ENCODE results near the gene FBXW8. TPM values are rescaled to one million over a fixed set of nuclear protein-coding genes. Genes with fewer than 3 reads are reported as not detected.

The FBXW8 gene
- total and polyA plus RNA-seq, 5 donors = 3.3 to 10.2 (median 7.5) TPM

GRCh38 chr12:116906285-116906684, 4.5 kb upstream of the FBXW8 start:
- DNase-seq (no peak), ATAC-seq (no peak)
- intact Hi-C loops (cut with DNase I) = no loop called here
- H3K4me1 ChIP-seq (ENCODE audit: control insufficient read depth, insufficient read depth, low read length) = no peaks in the 10 kb centered on the region
- no peak overlapping the region for H3K4me3 ChIP-seq (ENCODE audit: low read length)
- WGBS = 84% methylated on average over 4 of the region's 4 CpGs
- no peaks in the 10 kb centered on the region for H3K9me3 ChIP-seq (ENCODE audit: control insufficient read depth, low read length)
- no peaks in the 10 kb centered on the region for H3K27me3 ChIP-seq (ENCODE audit: control insufficient read depth, insufficient read depth)
- H3K27ac ChIP-seq (ENCODE audit: low read length) = no peak overlapping the region

GRCh38 chr12:116910280-116910644, 488 bp upstream of the FBXW8 start:
- ATAC-seq (no peak), DNase-seq (no peak)
- WGBS = 70% methylated on average over 4 of the region's 4 CpGs
- Histone ChIP-seq H3K4me3 (ENCODE audit: low read length) (peak overlapping the region; percentile 99), H3K9me3 (ENCODE audit: control insufficient read depth, low read length) (no peaks in the 10 kb centered on the region), H3K27ac (ENCODE audit: low read length) (no peak overlapping the region), H3K27me3 (ENCODE audit: control insufficient read depth, insufficient read depth) (no peaks in the 10 kb centered on the region), H3K4me1 (ENCODE audit: control insufficient read depth, insufficient read depth, low read length) (no peaks in the 10 kb centered on the region)
- intact Hi-C loops (cut with DNase I) = no loop called here

DNA sequence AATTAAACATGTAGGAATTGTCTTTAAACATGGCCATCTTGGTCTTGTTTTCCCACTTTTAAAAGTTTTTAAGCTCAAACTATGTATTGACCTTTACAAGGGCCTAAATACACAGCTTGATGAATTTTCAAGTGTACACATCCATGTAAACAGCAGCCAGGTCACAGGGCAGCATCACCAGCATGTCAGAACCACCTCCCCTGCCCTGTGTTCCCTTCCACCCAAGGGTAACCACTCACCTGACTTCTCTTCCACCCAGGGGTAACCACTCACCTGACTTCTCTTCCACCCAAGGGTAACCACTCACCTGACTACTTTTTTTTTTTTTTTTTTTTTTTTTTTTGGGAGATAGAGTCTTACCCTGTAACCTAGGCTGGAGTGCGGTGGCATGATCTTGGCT, 4.6 kb downstream of the FBXW8 start:
- intact Hi-C loops (cut with DNase I) = no loop called here
- WGBS = 100% methylated on average over 1 of the region's 1 CpG
- no peaks in the 10 kb centered on the region for H3K9me3 ChIP-seq (ENCODE audit: control insufficient read depth, low read length)
- DNase-seq (no peak), ATAC-seq (no peak)
- H3K27me3 ChIP-seq (ENCODE audit: control insufficient read depth, insufficient read depth) = no peaks in the 10 kb centered on the region
- no peak overlapping the region for H3K27ac ChIP-seq (ENCODE audit: low read length)
- H3K4me1 ChIP-seq (ENCODE audit: control insufficient read depth, insufficient read depth, low read length) = peaks cover 5% of the 10 kb centered on the region
- no peak overlapping the region for H3K4me3 ChIP-seq (ENCODE audit: low read length)

GRCh38 chr12:116916122-116916521, 5.4 kb downstream of the FBXW8 start:
- Histone ChIP-seq H3K4me1 (ENCODE audit: control insufficient read depth, insufficient read depth, low read length) (peaks cover 5% of the 10 kb centered on the region), H3K4me3 (ENCODE audit: low read length) (no peak overlapping the region), H3K9me3 (ENCODE audit: control insufficient read depth, low read length) (no peaks in the 10 kb centered on the region), H3K27me3 (ENCODE audit: control insufficient read depth, insufficient read depth) (no peaks in the 10 kb centered on the region), H3K27ac (ENCODE audit: low read length) (no peak overlapping the region)
- intact Hi-C loops (cut with DNase I) = no loop called here
- ATAC-seq (no peak), DNase-seq (no peak)

GRCh38 chr12:116916714-116917114, 6.0 kb downstream of the FBXW8 start:
- intact Hi-C loops (cut with DNase I) = no loop called here
- peak in 1 of 2 donors; percentile 31 for ATAC-seq

DNA sequence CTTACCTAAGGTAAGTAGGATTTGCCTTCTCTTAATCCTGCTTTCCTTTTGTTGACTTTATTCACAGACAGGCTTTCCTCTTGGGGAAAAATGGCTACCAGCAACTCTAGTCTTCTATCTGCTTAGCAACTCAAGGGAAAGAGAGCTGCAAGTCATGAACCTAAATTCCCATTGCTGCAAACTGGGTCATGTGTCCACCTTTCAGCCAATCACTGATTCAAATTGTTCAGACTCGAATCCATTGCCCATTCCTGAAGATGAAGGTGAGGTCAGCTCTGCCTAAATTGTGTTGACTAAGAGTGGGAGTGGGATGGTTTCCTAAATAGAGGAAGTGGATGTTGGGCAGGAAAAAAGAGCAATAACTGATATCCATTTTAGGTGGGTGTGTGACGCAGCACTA, 7.7 kb downstream of the FBXW8 start:
- WGBS = 91% methylated on average over 2 of the region's 2 CpGs
- peaks cover 5% of the 10 kb centered on the region for H3K4me1 ChIP-seq (ENCODE audit: control insufficient read depth, insufficient read depth, low read length)
- intact Hi-C loops (cut with DNase I) = no loop called here

More at GRCh38 chr12:116916714-116917114, 6.0 kb downstream of the FBXW8 start:
- Histone ChIP-seq H3K27me3 (ENCODE audit: control insufficient read depth, insufficient read depth) (no peaks in the 10 kb centered on the region), H3K9me3 (ENCODE audit: control insufficient read depth, low read length) (no peaks in the 10 kb centered on the region), H3K27ac (ENCODE audit: low read length) (no peak overlapping the region), H3K4me3 (ENCODE audit: low read length) (no peak overlapping the region), H3K4me1 (ENCODE audit: control insufficient read depth, insufficient read depth, low read length) (peaks cover 5% of the 10 kb centered on the region)
- no peak for DNase-seq
- 83% methylated on average over 5 of the region's 5 CpGs for WGBS

GRCh38 chr12:116919247-116919661, 8.5 kb downstream of the FBXW8 start:
- WGBS = 30% methylated on average over 4 of the region's 4 CpGs
- DNase-seq = no peak
- Histone ChIP-seq H3K9me3 (ENCODE audit: control insufficient read depth, low read length) (no peaks in the 10 kb centered on the region), H3K4me3 (ENCODE audit: low read length) (no peak overlapping the region), H3K4me1 (ENCODE audit: control insufficient read depth, insufficient read depth, low read length) (peaks cover 5% of the 10 kb centered on the region), H3K27me3 (ENCODE audit: control insufficient read depth, insufficient read depth) (no peaks in the 10 kb centered on the region), H3K27ac (ENCODE audit: low read length) (no peak overlapping the region)
- peak in 1 of 2 donors; percentile 32 for ATAC-seq
- intact Hi-C loops (cut with DNase I) = no loop called here

More for the DNA sequence above, 7.7 kb downstream of the FBXW8 start:
- ATAC-seq (no peak), DNase-seq (no peak)
- H3K4me3 ChIP-seq (ENCODE audit: low read length) = no peak overlapping the region
- H3K27me3 ChIP-seq (ENCODE audit: control insufficient read depth, insufficient read depth) = no peaks in the 10 kb centered on the region
- no peaks in the 10 kb centered on the region for H3K9me3 ChIP-seq (ENCODE audit: control insufficient read depth, low read length)
- no peak overlapping the region for H3K27ac ChIP-seq (ENCODE audit: low read length)

- Histone ChIP-seq H3K4me3 (ENCODE audit: low read length) (no peak overlapping the region), H3K4me1 (ENCODE audit: control insufficient read depth, insufficient read depth, low read length) (peaks cover 5% of the 10 kb centered on the region), H3K27ac (ENCODE audit: low read length) (no peak overlapping the region), H3K9me3 (ENCODE audit: control insufficient read depth, low read length) (no peaks in the 10 kb centered on the region), H3K27me3 (ENCODE audit: control insufficient read depth, insufficient read depth) (no peaks in the 10 kb centered on the region)
- DNase-seq (no peak), ATAC-seq (no peak)
- intact Hi-C loops (cut with DNase I) = no loop called here
- WGBS = 79% methylated on average over 6 of the region's 6 CpGs
These were observed 9.1 kb downstream of the FBXW8 start for GRCh38 chr12:116919706-116920485.

DNA sequence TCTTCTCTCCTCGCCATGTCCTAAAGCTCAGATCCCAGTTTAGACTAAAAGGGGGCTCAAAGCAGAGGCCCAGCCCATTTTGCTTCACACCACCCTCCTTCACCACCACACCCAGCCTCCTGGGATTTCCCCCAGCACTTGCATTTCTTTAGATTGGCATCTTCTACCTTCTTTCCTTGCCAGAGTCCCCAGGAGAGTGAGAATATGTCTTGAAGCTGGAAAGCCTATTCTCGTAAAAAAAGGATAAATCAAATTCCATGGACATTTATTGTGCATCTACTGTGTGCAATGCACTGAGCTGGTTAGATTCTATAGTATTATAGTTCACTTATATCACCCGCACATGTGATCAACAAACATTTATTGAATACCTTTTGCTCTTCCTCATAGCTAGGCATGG, 10.2 kb downstream of the FBXW8 start:
- ATAC-seq (no peak), DNase-seq (no peak)
- intact Hi-C loops (cut with DNase I) = no loop called here
- WGBS = 89% methylated on average over 3 of the region's 3 CpGs
- no peaks in the 10 kb centered on the region for H3K27me3 ChIP-seq (ENCODE audit: control insufficient read depth, insufficient read depth)
- peaks cover 7% of the 10 kb centered on the region for H3K4me1 ChIP-seq (ENCODE audit: control insufficient read depth, insufficient read depth, low read length)
- no peak overlapping the region for H3K4me3 ChIP-seq (ENCODE audit: low read length)
- H3K27ac ChIP-seq (ENCODE audit: low read length) = no peak overlapping the region
- no peaks in the 10 kb centered on the region for H3K9me3 ChIP-seq (ENCODE audit: control insufficient read depth, low read length)

DNA sequence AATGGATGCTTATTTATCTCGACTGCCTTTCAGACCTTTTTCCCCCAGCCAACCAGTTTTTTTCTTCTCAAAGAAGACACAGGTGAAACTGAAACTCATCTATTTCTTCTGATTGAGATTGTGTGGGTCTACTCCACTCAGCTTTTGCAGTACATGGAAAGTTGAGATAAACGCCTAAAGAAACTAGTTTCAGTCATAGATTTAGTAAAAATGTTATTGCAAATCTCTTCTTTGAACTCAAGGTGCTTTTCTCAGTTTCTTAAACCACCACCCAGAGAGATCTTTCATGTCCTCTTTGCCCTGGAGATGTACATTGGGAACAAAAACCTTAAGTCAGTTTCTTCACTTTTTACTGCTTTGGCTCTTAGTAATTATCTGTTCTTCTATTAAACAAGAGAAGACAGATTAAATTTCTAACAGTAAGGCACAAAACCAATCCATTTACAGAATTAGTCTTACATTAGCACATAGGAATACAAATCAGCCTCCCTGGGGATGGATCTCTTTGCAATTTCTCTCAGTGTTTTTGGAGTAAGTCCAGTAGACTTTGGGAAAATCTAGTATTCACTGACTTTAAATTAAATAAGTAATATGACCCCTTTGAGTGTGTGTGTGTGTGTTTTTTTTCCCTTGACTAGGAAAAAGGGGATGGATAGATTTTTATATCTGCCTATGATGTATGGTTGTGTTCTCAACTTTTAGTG, 11.6 kb downstream of the FBXW8 start:
- Histone ChIP-seq H3K27ac (ENCODE audit: low read length) (no peak overlapping the region), H3K9me3 (ENCODE audit: control insufficient read depth, low read length) (no peaks in the 10 kb centered on the region), H3K4me3 (ENCODE audit: low read length) (no peak overlapping the region), H3K4me1 (ENCODE audit: control insufficient read depth, insufficient read depth, low read length) (peaks cover 2% of the 10 kb centered on the region), H3K27me3 (ENCODE audit: control insufficient read depth, insufficient read depth) (no peaks in the 10 kb centered on the region)
- WGBS = 74% methylated on average over 2 of the region's 2 CpGs
- DNase-seq = no peak
- intact Hi-C loops (cut with DNase I) = no loop called here
- no peak for ATAC-seq

DNA sequence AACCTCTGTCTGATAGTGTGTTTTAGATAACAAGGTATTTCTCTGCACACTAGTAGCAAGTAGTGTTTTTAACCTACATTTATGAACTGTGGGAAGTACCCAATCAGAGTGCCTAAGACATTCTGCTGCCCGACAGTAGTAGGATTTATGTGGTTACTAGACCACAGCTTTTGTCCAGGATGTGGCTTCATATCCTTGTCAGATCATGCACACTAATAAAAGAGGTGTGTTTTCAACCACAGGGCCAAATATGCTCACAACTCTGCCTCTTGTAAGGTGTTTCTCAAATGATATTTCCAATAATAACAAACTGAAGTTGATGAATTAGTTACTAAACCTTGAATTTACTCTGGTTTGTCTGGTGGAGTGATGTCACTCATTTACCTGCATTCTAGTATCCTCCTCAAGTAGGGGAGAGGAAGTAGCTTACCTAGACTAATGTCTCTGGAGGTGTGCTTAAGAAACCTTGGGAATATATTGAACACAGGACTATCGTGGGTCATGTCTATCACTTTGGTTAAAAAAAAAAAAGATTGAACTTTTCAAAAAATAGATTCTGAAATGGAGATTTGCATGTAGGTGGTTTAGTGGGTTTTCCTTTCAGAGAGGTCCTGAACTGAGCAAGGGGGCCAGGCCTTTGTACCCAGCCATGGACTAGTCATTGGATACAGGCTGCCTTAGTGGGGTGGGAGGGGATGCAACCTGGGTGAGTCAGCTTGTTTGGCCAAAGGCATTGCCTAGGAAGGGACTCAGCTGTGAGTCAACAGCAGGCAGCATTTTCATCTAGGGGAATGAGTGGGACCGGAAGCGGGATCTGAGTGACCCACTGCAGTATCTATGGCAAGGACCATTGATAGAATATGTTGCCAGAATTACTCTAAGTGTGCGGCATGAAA, 14.1 kb downstream of the FBXW8 start:
- intact Hi-C loops (cut with DNase I) = no loop called here
- no peak overlapping the region for H3K4me3 ChIP-seq (ENCODE audit: low read length)
- H3K9me3 ChIP-seq (ENCODE audit: control insufficient read depth, low read length) = no peaks in the 10 kb centered on the region
- peak in 1 of 3 donors; percentile 20 for DNase-seq
- 73% methylated on average over 5 of the region's 5 CpGs for WGBS
- H3K4me1 ChIP-seq (ENCODE audit: control insufficient read depth, insufficient read depth, low read length) = peaks cover 2% of the 10 kb centered on the region
- H3K27me3 ChIP-seq (ENCODE audit: control insufficient read depth, insufficient read depth) = no peaks in the 10 kb centered on the region
- peak in 1 of 2 donors; percentile 51 for ATAC-seq
- H3K27ac ChIP-seq (ENCODE audit: low read length) = no peak overlapping the region

Data from right cardiac atrium (tissue), 5 donors.